GM19395 (cell line): ENCODE results near the gene MLPH.

ENCODE experiments used
- ATAC-seq: cut with Tn5 transposase; IDR thresholded peaks from one replicate; pipeline ENCODE4 v1.9.1; 2021; ENCODE audit warnings: mild to moderate bottlenecking, moderate library complexity; ENCODE audit not compliant: unreplicated experiment

MLPH gene

DNA sequence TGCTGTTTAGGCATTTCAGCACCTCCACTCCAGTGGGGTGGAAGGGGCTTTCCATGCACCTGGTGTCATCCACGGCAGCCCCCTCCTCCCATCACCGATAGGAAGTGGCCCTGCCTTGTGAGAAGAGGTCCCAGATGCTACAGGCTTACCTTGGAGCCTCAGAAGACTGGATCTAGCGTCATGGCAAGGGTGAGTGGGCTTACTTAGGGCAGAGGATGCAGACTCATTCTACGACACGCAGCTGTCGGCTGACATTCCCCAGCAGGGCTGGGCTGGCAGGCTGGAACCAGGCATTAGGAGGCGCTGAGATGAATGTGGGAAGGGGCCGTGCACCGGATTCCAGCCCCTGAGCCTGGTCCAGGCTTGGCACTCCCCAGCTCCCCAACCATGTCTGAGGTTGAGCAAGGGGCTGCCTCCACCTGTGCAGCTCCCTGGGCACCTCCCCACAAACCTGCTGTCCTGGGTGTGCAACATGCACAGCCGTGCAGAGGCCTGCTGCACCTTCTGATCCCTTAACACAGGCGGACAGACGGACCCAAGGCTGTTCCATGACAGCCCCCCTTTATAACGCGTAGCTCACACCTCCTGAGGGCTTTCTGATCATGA is 77.6 kb downstream of the MLPH start:
- ATAC-seq, result no peak

DNA sequence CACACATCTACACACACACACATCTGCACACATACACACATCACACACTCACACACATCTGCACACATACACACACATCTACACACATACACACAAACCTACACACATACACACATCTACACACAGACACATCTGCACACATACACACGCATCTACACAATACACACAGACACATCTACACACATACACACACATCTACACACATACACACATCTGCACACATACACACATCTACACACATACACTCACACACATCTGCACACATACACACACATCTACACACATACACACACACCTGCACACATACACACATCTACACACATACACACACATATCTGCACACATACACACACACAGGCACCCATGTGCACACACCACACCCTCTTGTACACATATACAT is 78.9 kb downstream of the MLPH start:
- no peak for ATAC-seq

DNA sequence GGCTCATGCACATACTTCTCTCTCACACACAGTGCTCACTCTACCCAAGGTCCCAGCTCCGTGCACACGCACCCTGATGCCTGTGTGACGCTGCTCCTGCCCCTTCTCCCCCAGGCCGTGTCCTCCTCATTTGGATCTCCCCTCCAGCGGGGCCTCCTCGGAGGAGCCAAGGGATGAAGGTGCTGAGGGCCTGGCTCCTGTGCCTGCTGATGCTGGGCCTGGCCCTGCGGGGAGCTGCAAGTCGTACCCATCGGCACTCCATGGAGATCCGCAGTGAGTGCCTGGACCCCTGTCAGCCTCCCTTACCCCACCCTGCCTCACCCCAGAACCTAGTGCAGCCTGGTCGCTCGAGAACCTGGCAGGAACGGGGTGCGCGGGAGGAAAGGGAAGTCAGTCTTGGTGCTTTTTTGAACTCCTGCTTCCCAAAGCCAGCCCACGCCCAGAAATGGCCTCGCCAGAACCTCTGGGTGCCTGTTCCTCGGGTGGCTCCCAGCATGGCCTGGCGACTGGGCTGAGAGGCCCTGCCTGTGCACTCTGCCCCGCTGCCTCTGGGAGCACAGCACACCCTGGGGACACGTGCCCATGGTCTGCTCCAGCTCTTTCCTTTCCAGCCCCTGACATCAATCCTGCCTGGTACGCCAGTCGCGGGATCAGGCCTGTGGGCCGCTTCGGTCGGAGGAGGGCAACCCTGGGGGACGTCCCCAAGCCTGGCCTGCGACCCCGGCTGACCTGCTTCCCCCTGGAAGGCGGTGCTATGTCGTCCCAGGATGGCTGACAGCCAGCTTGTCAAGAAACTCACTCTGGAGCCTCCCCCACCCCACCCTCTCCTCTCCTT is 79.6 kb downstream of the MLPH start, which contains the start of gene PRLH:
TSS of gene PRLH (plus strand) at position 174 of the 835 bp plus-strand sequence. CDS start at position 174, 0 bp downstream.
- ATAC-seq, result no peak

- ATAC-seq, result no peak
Measured at GRCh38 chr2:237567276-237568029, 80.4 kb downstream of the MLPH start.

DNA sequence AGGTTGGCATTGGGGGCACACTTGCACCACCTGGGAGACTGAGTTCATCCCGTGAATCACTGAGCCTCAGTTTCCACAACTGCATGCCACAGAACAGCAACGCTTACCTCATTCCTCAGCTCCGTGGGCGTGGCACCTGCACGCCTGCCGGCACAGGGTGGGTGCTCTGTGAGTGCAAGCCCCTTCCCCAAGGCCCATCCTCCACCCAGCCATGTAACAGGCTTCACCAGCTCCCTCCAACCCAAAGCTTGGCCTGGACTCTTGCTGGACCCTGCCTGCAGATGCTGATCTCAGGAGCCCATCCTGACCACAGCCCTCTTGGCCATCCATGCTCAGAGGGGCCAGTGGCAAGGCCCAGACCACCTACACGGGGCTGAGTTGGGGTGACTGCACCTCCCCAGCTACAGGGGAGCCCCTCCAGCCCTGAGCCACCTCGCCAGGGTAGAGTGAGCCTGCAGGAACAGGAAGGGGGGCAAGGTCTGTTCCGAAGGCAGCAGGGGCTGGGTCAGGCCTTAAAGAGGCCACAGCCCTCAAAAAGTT is 81.1 kb downstream of the MLPH start:
- ATAC-seq, result no peak

DNA sequence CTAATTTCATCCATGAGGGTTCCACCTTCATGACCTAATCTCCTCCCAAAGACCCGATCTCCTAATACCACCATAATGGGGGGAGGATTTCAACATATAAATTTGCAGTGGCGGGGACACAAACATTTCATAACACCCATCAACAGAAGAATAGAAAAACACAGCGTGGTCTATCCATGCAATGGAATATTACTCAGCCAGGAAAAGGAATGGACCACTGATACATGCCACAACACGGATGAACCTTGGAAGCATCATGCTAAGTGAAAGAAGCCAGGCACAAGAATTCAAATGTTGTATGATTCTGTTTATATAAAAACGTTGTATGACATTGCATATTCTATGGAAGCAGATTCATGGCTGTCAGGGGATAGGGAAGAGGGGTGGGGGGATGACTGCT is 82.0 kb downstream of the MLPH start:
- no peak for ATAC-seq

DNA sequence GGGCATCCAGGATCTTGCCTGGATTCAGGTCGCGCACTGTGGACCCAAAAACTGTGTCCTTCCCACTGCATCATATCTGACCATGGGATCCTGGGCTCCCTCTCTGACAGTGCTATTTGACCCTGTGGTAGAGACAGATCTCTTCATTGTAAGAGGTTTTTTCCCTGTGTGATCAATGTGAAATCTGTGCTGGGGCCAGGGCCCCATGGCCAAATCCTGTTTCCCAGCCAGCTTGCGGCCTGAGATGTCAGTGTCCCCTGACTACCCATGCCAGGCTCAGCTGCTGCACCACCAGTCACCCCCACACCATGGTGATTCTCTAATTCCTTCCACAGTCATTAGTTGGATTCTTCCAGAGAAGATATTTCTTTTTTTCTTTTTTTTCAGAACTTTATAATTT is 82.8 kb downstream of the MLPH start:
- no peak for ATAC-seq

- no peak for ATAC-seq
Measured at GRCh38 chr2:237570776-237571335, 83.8 kb downstream of the MLPH start.

DNA sequence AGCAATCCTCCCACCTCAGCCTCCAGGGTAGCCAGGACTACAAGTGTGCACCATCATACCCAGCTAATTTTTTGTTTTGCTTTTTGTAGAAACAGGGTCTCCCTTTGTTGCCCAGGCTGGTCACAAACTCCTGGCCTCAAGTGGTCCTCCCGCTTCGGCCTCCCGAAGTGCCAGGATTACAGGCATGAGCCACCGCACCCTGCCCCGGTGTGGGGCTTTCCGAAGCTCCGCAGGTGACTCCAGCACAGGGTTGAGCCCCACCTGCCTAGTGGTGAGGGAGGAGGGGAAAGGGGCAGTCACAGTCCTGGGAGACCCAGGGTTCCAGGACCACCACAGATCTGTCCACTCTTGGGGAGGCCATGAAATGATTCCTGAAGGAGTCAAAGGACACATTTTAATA is 84.5 kb downstream of the MLPH start:
- no peak for ATAC-seq

- ATAC-seq, result peak; percentile 86
Measured at GRCh38 chr2:237572021-237572741, 85.1 kb downstream of the MLPH start.

DNA sequence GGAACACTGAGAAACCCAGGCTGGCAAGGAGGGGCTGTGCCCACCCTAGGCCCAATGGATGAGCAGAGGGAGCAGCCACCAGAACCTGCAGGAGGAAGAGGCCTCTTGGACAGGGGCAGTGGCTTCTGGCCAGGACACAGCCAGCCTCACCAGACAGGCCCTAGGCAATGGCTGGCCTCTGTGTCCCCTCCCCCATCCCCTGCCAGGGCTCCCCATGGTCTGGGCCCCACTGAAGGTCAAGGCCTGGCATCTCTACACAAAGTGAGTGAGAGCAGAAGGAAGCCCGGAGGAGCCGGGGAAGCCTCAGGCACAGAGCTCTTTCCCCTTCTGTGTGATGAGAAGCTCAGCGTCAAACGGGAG is 85.7 kb downstream of the MLPH start:
- ATAC-seq, result no peak

GRCh38 chr2:237573721-237574415 is 86.8 kb downstream of the MLPH start:
- ATAC-seq, result no peak

- no peak for ATAC-seq
Measured at GRCh38 chr2:237574467-237574866, 87.4 kb downstream of the MLPH start.

GRCh38 chr2:237574894-237575868 is 88.1 kb downstream of the MLPH start:
- no peak for ATAC-seq

DNA sequence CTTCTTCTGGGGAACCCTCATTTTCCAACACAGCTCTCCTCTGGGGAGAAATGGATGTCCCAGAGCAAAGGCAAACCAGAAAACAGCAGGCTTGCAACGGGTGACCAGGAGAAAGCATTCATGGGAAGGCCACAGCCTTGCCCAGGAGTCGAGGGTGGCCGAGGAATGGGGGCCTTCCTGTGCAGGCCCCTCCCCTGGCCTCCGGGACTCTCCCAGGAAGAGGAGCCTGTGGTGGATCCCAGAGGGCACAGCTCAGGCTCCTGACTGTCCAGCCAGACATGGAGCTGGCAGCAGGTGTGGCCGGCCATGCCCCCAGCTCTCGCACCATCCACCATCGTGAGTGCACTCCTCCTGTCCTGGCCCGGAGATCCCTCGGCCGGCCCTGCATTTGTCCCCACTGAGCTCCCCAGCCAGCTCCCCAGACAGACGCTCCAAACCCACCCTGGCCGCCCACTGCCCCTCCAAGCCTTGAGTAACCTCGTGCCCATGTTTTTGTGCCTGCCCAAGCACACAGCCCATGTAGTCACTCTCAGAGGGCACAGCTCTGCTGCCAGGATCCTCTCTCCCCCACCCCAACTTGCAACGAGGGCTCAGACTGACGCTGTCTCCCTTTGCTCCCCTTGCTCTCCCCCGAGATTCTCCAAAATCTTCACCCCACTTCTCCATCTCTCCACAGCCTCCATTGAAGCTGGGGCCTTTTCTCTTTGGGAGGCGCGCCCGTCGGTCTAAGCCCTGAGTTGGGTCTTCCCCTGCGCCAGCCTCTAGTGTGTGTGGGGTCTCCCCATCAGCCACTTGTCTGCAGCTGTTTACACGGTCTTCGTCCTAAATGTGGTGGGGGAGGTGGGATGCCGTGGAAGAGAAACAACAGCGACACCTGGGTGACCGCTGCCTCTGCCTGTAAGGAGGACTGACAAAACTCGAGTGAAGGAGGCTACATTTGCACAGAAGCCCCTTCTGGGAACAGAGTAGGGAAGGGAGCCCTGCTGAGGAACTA is 89.1 kb downstream of the MLPH start:
- ATAC-seq, result no peak

DNA sequence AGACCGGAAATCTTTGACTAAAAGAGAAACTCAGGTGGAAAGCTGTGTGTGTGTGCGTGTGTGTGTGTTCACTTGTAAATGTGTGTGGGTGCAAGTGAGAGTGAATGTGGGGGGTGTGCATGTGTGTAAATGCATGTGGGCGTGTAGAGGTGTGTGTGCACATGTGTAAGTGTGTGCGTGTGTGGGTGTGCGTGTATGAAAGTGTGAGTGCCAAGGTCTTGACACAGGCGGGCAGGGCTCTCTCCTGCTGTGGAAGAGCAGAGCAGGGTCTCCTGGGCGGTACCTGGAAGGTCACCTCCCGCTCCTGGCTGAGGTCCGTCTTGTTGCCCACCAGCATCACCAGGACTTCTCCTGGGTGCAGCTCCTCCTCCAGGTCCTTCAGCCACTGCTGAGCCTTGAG is 89.9 kb downstream of the MLPH start:
- no peak for ATAC-seq

DNA sequence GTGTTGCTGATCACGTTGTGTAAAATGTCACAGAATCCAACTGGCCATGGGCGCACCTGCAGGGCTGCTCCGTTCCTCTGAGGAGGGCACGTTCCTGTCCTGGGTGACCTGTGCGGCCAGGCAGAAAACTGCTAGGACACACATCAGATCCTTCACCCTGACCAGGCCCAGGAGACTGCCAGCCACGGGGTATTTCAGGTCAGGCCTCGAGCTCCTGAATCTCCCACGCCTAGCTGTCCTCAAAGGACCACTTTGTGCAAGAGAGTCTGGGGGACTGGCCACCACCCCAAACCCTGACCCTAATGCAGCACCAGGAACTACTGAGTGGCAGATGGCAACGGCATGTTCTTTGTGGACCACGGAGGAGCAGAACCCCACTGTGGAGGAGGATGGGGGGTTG is 90.4 kb downstream of the MLPH start:
- no peak for ATAC-seq
